Measurements from ENCODE around the gene E2F2. TPM values are rescaled to one million over a fixed set of nuclear protein-coding genes. Genes with fewer than 3 reads are reported as not detected.

The E2F2 gene
- total and polyA plus RNA-seq, 2 of the 13 experiments (the other 11 are each of a cell fraction or from before 2014, with no cell fraction given) = 0.65 to 6.6 TPM

DNA sequence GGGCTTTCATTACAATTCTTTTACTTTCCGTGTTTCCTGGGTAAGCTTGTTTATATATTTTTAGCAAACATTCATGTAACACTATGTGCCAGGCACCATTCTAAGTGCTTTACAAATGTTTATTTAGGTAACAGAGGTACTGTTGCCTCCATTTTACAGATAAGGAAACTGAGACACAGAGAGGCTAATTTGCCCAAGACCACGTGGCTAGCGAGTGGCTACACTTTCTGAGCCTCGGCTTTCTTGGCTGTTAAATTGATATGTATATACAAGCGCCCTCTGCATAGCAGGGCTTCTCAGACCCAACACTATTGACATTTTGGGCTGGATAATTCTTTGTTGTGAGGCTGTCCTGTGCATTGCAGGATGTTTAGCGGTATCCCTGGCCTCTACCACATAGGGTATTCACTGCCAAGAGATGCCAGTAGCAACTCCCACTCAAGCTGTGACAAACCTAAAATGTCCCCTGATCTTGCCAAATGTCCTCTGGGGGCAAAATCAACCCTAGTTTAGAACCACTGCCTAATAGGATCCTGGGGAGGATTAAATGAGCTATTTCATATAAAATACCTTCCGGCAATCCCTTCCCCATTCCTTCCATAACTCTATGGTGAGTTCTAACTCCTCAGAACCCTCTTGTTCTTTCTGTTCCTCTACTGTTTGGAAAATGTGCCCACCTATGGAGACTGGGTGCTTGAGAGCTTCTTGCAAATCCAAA lies 45.5 kb upstream of the E2F2 start (continued):
- TF ChIP-seq MATR3 (CRISPR knock-in tag; IDR thresholded peaks at IDR 0.05) = no peak
- peak; percentile 72; the same call in 1 of the 2 replicates for TF ChIP-seq KDM1A (CRISPR knock-in tag; IDR thresholded peaks at IDR 0.05)
- TF ChIP-seq, protein P1, sequence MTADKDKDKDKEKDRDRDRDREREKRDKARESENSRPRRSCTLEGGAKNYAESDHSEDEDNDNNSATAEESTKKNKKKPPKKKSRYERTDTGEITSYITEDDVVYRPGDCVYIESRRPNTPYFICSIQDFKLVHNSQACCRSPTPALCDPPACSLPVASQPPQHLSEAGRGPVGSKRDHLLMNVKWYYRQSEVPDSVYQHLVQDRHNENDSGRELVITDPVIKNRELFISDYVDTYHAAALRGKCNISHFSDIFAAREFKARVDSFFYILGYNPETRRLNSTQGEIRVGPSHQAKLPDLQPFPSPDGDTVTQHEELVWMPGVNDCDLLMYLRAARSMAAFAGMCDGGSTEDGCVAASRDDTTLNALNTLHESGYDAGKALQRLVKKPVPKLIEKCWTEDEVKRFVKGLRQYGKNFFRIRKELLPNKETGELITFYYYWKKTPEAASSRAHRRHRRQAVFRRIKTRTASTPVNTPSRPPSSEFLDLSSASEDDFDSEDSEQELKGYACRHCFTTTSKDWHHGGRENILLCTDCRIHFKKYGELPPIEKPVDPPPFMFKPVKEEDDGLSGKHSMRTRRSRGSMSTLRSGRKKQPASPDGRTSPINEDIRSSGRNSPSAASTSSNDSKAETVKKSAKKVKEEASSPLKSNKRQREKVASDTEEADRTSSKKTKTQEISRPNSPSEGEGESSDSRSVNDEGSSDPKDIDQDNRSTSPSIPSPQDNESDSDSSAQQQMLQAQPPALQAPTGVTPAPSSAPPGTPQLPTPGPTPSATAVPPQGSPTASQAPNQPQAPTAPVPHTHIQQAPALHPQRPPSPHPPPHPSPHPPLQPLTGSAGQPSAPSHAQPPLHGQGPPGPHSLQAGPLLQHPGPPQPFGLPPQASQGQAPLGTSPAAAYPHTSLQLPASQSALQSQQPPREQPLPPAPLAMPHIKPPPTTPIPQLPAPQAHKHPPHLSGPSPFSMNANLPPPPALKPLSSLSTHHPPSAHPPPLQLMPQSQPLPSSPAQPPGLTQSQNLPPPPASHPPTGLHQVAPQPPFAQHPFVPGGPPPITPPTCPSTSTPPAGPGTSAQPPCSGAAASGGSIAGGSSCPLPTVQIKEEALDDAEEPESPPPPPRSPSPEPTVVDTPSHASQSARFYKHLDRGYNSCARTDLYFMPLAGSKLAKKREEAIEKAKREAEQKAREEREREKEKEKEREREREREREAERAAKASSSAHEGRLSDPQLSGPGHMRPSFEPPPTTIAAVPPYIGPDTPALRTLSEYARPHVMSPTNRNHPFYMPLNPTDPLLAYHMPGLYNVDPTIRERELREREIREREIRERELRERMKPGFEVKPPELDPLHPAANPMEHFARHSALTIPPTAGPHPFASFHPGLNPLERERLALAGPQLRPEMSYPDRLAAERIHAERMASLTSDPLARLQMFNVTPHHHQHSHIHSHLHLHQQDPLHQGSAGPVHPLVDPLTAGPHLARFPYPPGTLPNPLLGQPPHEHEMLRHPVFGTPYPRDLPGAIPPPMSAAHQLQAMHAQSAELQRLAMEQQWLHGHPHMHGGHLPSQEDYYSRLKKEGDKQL (CRISPR knock-in tag; IDR thresholded peaks at IDR 0.05; ENCODE audit: low read depth) = no peak
- no peak for TF ChIP-seq YY1 (IDR thresholded peaks at IDR 0.05; ENCODE audit: insufficient read depth, insufficient replicate concordance, low read depth, low read length)
- TF ChIP-seq ZFAT (CRISPR knock-in tag; conservative IDR thresholded peaks at IDR 0.05) = no peak
- TF ChIP-seq ZMYM3 (CRISPR knock-in tag; IDR thresholded peaks at IDR 0.05) = peak; percentile 40; the same call in 1 of the 2 replicates
- no peak for TF ChIP-seq RXRA (CRISPR knock-in tag; IDR thresholded peaks at IDR 0.05)
- TF ChIP-seq, protein P2, sequence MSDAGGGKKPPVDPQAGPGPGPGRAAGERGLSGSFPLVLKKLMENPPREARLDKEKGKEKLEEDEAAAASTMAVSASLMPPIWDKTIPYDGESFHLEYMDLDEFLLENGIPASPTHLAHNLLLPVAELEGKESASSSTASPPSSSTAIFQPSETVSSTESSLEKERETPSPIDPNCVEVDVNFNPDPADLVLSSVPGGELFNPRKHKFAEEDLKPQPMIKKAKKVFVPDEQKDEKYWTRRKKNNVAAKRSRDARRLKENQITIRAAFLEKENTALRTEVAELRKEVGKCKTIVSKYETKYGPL (CRISPR knock-in tag; IDR thresholded peaks at IDR 0.05) = no peak
- TF ChIP-seq POGZ (CRISPR knock-in tag; IDR thresholded peaks at IDR 0.05) = no peak
- TF ChIP-seq SAFB2 (CRISPR knock-in tag; IDR thresholded peaks at IDR 0.05; ENCODE audit: borderline replicate concordance, low read depth) = no peak
- TF ChIP-seq, protein P3, sequence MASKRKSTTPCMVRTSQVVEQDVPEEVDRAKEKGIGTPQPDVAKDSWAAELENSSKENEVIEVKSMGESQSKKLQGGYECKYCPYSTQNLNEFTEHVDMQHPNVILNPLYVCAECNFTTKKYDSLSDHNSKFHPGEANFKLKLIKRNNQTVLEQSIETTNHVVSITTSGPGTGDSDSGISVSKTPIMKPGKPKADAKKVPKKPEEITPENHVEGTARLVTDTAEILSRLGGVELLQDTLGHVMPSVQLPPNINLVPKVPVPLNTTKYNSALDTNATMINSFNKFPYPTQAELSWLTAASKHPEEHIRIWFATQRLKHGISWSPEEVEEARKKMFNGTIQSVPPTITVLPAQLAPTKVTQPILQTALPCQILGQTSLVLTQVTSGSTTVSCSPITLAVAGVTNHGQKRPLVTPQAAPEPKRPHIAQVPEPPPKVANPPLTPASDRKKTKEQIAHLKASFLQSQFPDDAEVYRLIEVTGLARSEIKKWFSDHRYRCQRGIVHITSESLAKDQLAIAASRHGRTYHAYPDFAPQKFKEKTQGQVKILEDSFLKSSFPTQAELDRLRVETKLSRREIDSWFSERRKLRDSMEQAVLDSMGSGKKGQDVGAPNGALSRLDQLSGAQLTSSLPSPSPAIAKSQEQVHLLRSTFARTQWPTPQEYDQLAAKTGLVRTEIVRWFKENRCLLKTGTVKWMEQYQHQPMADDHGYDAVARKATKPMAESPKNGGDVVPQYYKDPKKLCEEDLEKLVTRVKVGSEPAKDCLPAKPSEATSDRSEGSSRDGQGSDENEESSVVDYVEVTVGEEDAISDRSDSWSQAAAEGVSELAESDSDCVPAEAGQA (IDR thresholded peaks at IDR 0.05; ENCODE audit: low read depth) = no peak
- TF ChIP-seq, protein P3 (CRISPR knock-in tag; IDR thresholded peaks at IDR 0.05; ENCODE audit: borderline replicate concordance) = no peak
- no peak for TF ChIP-seq POLR2G (IDR thresholded peaks at IDR 0.05; ENCODE audit: low read depth, low read length)
- no peak for TF ChIP-seq RFXAP (CRISPR knock-in tag; IDR thresholded peaks at IDR 0.05; ENCODE audit: borderline replicate concordance)

Data from HepG2 (cell line).